HFFc6 (cell line): ENCODE measurements around the gene SCIN. TPM values are rescaled to one million over a fixed set of nuclear protein-coding genes. Genes with fewer than 3 reads are reported as not detected.

ENCODE experiments used
- DNase-seq: peaks from one replicate; pipeline ENCODE4 v3.0.0-alpha.2; 2018
- H3K27ac Mint-ChIP-seq: 2 replicates; pipeline ENCODE4 v1.8.0; 2020; ENCODE audit warnings: mild to moderate bottlenecking, mixed read lengths
- H3K27me3 Mint-ChIP-seq: 2 replicates; pipeline ENCODE4 v1.8.0; 2021; ENCODE audit warnings: mild to moderate bottlenecking, moderate library complexity, mixed read lengths; ENCODE audit not compliant: insufficient read depth
- H3K36me3 Mint-ChIP-seq: 2 replicates; pipeline ENCODE4 v1.8.0; 2021; ENCODE audit warnings: low read depth, mixed read lengths
- H3K4me1 Mint-ChIP-seq: 2 replicates; pipeline ENCODE4 v1.8.0; 2020; ENCODE audit warnings: low read depth, mixed read lengths
- H3K4me3 Mint-ChIP-seq: 2 replicates; pipeline ENCODE4 v1.8.0; 2020; ENCODE audit warnings: mild to moderate bottlenecking, moderate library complexity, mixed read lengths
- H3K9me3 Mint-ChIP-seq: 2 replicates; pipeline ENCODE4 v1.8.0; 2020; ENCODE audit warnings: mild to moderate bottlenecking, mixed read lengths
- CTCF ChIP-seq: fragments of 200-600 bp; sonication (generic); IDR thresholded peaks from 2 replicates; pipeline ENCODE4 v1.5.0; 2021; ENCODE audit warnings: antibody characterized with exemption, mild to moderate bottlenecking
- total RNA-seq, 6 experiments: library from RNA; stranded (reverse); fragmentation: NEBNext Ultra II Directional; extraction: Animal tissue kit (Norgen Biotek cat#: 25700); gene quantifications; 2 replicates in 1 of 6; 3 replicates in 5 of 6; pipeline ENCODE4 v1.2.3, GENCODE V29; 2021

The SCIN gene
- total RNA-seq, 6 experiments from 2014 or later: 0.92 to 50.8 (median 47.4) TPM

- no peak for TF ChIP-seq CTCF
- Mint-ChIP-seq H3K4me3 (no peak overlapping the region), H3K27me3 (peaks cover 2% of the 10 kb centered on the region; the same call in 1 of the 2 replicates), H3K36me3 (no peaks in the 10 kb centered on the region), H3K9me3 (no peaks in the 10 kb centered on the region), H3K4me1 (peaks cover 31% of the 10 kb centered on the region), H3K27ac (no peak overlapping the region)
- no peak for DNase-seq
These were observed 137.8 kb downstream of the SCIN start for GRCh38 chr7:12708314-12708713.

Other genes with a start within 250 kb of the SCIN start
- gene VWDE, start 166.9 kb upstream of the SCIN start, total RNA-seq: not detected
- gene ARL4A, start 116.9 kb downstream of the SCIN start, total RNA-seq: 10 to 100 TPM; 12.5 to 15.5 (median 14.7) TPM